A204.1 (cell line): Measurements from ENCODE around the gene TSPAN13.

ENCODE experiments used
- FAIRE-seq: peaks from 2 replicates; lab custom pipeline; 2012; peaks lifted over from hg19 to GRCh38; lab: Jason Lieb, UNC

The TSPAN13 gene

DNA sequence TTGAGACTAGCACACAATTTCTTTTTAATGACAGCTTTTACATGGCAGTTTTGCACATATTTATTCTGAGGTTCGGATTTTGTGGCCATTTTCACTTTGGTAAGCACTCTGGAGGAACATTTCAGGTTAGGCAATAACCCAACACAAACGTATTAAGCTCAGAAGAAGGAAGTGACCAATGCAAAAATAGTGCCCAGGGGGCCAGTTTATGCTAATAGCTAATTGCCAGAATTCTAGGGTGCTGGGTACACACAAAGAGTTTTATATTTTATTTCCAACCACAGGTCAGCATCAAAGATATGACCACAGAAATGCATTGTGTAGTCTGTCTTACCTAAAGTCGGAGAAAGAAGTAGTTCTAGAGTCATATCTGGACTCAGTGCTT, 59.7 kb downstream of the TSPAN13 start:
- FAIRE-seq, result no peak

DNA sequence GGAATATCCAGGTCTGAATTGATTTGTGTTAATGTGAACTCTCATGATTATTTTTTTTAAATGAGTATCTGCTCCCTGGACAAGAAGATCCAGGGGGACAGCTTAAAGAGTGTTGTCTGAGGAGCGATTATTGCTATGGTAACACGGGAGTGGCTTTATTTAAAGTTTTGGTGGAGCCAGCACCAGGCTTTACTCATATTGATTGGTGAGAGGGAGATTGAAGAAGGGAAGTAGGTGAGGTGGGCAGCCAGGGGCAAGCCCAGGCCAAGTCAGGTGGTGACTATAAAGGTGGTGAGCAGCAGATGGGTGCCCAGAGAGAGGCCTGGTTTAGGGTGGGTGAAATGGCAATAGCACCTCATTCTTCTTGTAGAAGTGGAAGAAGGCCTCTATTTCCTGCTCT, 61.4 kb downstream of the TSPAN13 start:
- FAIRE-seq, result no peak

DNA sequence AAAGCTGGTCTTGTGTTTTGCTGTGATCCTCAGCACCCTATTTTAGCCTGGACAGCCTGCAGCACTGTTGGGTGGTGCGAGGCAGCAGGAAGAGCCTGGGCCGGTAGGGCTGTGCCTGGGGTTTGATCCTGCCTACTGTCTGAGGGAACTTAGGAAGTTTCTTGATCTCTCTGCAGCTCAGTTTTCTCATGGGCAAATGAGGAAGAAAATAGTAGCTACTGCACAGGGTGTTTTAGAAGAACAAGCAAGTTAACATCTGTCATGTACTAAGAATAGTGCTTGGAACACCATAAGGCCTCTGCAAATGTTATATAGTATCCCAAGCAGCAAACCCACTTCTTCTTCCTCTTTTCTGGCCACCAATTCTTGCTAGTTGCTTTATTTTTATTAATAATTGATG, 63.3 kb downstream of the TSPAN13 start:
- no peak for FAIRE-seq

- FAIRE-seq, result no peak
Observed at GRCh38 chr7:16817536-16817935, 64.0 kb downstream of the TSPAN13 start.

GRCh38 chr7:16818732-16819131, 65.2 kb downstream of the TSPAN13 start:
- no peak for FAIRE-seq

- FAIRE-seq, result no peak
Observed at GRCh38 chr7:16822029-16822428, 68.5 kb downstream of the TSPAN13 start.

DNA sequence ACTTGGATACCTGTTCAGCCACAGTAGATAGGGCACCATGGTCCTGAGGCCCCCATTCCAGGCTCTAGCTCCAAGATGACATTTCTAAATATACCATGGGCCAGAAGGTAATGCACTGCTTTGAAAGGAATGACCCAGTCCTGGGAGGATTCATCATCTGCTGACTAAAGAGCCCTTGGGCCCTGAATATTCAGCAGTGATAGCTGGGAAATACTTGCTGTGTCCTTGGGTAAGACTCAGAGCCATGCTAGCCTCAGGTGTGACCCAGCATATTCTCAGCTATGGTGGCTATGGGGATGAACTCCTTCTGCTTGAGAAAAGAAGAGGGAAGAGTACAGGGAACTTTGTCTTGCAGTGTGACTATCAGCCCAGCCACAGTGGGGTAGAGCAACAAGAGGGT, 72.5 kb downstream of the TSPAN13 start:
- FAIRE-seq, result no peak

DNA sequence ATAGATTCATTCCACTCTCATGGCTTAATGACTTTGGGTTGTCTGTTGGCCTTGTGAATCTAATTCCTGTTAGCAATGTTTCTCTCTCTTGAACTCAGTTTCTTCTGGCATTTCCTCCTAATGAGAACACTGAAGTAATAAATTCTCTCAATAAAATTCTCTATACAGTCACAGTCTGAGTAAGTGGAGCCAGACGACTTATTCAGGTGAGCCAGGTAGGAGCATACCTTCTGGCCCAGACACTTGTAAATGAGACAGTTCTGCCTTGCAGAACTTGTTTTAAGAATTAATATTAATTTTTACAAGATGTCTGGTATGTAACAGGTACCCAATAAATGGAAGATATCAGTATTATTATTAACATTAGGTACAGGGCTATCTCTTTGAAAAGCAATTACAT, 79.8 kb downstream of the TSPAN13 start:
- no peak for FAIRE-seq
